ENCODE results near the gene CROCC2.

DNA sequence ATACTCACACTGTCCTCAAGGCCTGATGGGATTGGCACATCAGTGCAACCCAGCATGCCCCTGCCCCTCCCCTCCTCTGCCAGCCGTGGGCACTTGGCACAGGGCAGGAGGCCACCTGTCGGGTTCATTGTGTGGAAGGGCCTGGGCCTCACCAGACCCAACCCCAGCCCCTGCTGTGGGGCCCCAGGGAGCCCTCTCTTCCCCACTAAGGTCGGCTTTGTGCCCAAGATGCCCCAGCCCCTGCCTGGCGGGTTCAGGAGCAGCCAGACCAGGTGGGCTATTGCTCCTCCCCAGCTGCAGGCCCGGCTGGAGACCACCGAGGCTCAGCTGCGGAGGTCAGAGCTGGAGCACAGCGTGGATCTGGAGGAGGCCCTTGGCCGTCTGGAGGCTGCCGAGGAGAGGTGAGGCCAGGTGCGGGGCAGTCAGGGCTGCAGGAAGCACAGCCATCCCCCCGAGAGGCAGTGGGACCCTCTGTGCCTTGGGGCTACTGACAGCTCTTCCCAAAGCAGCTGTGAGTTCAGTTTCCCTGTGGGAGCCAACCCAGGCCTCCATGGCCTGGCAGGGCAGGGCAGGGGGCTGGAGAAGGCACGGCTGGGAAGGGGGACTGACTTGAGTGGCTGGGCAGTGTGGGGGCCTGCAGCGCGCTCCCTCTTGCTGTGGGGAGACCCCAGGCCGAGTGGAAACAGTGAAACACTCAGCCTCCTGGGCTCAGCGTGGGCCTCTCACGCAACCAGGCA is 16.3 kb downstream of the CROCC2 start:
- no peak for TF ChIP-seq BHLHE40 (IDR thresholded peaks at IDR 0.05; ENCODE audit: borderline replicate concordance)
- no peak for TF ChIP-seq ZNF384 (IDR thresholded peaks at IDR 0.05)
- no peak for TF ChIP-seq FOXK2 (IDR thresholded peaks at IDR 0.05)
- TF ChIP-seq LEF1 (IDR thresholded peaks at IDR 0.05; ENCODE audit: borderline replicate concordance) = no peak
- no peak for TF ChIP-seq HDGF (IDR thresholded peaks at IDR 0.05; ENCODE audit: borderline replicate concordance)
- TF ChIP-seq TARDBP (IDR thresholded peaks at IDR 0.05) = no peak
- TF ChIP-seq, protein P1, sequence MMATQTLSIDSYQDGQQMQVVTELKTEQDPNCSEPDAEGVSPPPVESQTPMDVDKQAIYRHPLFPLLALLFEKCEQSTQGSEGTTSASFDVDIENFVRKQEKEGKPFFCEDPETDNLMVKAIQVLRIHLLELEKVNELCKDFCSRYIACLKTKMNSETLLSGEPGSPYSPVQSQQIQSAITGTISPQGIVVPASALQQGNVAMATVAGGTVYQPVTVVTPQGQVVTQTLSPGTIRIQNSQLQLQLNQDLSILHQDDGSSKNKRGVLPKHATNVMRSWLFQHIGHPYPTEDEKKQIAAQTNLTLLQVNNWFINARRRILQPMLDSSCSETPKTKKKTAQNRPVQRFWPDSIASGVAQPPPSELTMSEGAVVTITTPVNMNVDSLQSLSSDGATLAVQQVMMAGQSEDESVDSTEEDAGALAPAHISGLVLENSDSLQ (IDR thresholded peaks at IDR 0.05) = no peak
- no peak for TF ChIP-seq ELF4 (IDR thresholded peaks at IDR 0.05)
- no peak for TF ChIP-seq SP1 (IDR thresholded peaks at IDR 0.05)
- TF ChIP-seq SUZ12 (IDR thresholded peaks at IDR 0.05) = no peak
